AG04449 (cell line): ENCODE measurements around the gene BCL3.

Experiments used
- CTCF ChIA-PET: fragments of 350-600 bp; formaldehyde crosslinking; extraction: SDS; loops from one replicate; lab custom pipeline; 2021; ENCODE audit warnings: antibody characterized with exemption; lab: Yijun Ruan, JAX
- POLR2A ChIA-PET: fragments of 400-600, 350-600 bp; formaldehyde crosslinking; extraction: SDS; loops from one replicate; lab custom pipeline; 2020; ENCODE audit warnings: antibody characterized with exemption, inconsistent platforms; lab: Yijun Ruan, JAX
- DNase-seq: peaks from one replicate; pipeline ENCODE4 v3.0.0-alpha.2; 2010; ENCODE audit warnings: low read depth, low spot score
- H3K4me3 ChIP-seq: 2 replicates; pipeline ENCODE4 v1.5.1; 2011; ENCODE audit warnings: low read depth, mild to moderate bottlenecking, control low read depth, low read length
- CTCF ChIP-seq: IDR thresholded peaks from one replicate; pipeline ENCODE4 v1.5.1; 2011; ENCODE audit warnings: mild to moderate bottlenecking, moderate library complexity, low read length, control low read depth, inconsistent platforms; ENCODE audit not compliant: insufficient read depth; ENCODE audit errors: missing control alignments

BCL3 gene

GRCh38 chr19:44759083-44759804 lies 10.7 kb downstream of the BCL3 start:
- no peak for DNase-seq
- ChIA-PET CTCF (interaction anchor here (1.6 to 5.7 kb wide), 4 partner anchors 12 to 35 kb away, joined by 3 to 50 read pairs (median 36); no protein-coding TSS in a partner anchor), POLR2A (interaction anchor here (0.5 kb wide), 1 partner anchor 12 kb away, joined by 3 read pairs; no protein-coding TSS in a partner anchor)
- H3K4me3 ChIP-seq, result no peak overlapping the region
- no peak for TF ChIP-seq CTCF

GRCh38 chr19:44762038-44762437 lies 13.5 kb downstream of the BCL3 start:
- no peak overlapping the region for H3K4me3 ChIP-seq
- no peak for DNase-seq
- POLR2A ChIA-PET, result interaction anchor here (2.2 kb wide), 1 partner anchor 8 kb away, joined by 12 read pairs; no protein-coding TSS in a partner anchor
- no peak for TF ChIP-seq CTCF
- CTCF ChIA-PET, result interaction anchor here (4.4 to 15.1 kb wide), 2 partner anchors 10 to 37 kb away, joined by 23 to 694 read pairs; no protein-coding TSS in a partner anchor

- POLR2A ChIA-PET, result interaction anchor here (0.6 to 0.8 kb wide), 2 partner anchors 16 to 21 kb away, joined by 3 read pairs; partner anchors contain the start of gene BCL3
- CTCF ChIA-PET, result interaction anchor here (0.7 to 15.1 kb wide), 12 partner anchors 7 to 193 kb away, joined by 3 to 694 read pairs (median 5); no protein-coding TSS in a partner anchor
Observed at GRCh38 chr19:44765033-44765948, 16.8 kb downstream of the BCL3 start.

GRCh38 chr19:44765949-44766335 lies 17.4 kb downstream of the BCL3 start:
- CTCF ChIA-PET, result interaction anchor here (0.7 to 15.1 kb wide), 9 partner anchors 8 to 194 kb away, joined by 3 to 694 read pairs (median 5); no protein-coding TSS in a partner anchor
- POLR2A ChIA-PET, result interaction anchor here (0.6 to 0.8 kb wide), 2 partner anchors 17 to 21 kb away, joined by 3 read pairs; partner anchors contain the start of gene BCL3
- no peak for TF ChIP-seq CTCF
- no peak for DNase-seq
- no peak overlapping the region for H3K4me3 ChIP-seq

More at GRCh38 chr19:44765033-44765948, 16.8 kb downstream of the BCL3 start:
- no peak overlapping the region for H3K4me3 ChIP-seq
- DNase-seq, result no peak
- TF ChIP-seq CTCF, result no peak

GRCh38 chr19:44767295-44768180 lies 19.0 kb downstream of the BCL3 start:
- no peak for TF ChIP-seq CTCF
- ChIA-PET CTCF (interaction anchor here (0.6 to 15.1 kb wide), 11 partner anchors 10 to 138 kb away, joined by 3 to 694 read pairs (median 5); partner anchors contain the start of gene BCL3), POLR2A (interaction anchor here (1.1 to 1.2 kb wide), 2 partner anchors 9 to 44 kb away, joined by 3 to 4 read pairs; no protein-coding TSS in a partner anchor)
- no peak for DNase-seq
- no peak overlapping the region for H3K4me3 ChIP-seq
